Measurements from ENCODE around the gene BMAL2.

DNA sequence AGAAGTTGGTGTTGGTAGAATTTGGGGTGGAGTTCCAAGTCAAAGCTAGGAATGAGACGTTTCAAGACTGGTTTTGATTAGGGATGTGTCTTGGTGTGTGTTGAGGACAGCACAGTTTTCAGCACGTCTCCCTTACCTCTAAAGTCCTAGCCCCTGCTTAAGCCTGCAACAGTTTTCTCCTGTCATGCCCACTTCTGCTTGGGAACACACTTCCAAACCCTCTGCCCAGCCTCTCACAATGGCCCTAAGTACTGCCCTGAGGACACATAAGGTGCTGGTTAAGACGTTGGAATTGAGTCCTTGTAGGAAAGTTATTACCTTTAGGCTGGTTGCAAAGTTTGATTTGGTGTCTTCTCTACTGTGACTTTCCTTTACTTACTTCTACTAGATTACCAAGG lies 710 bp upstream of the BMAL2 start:
- TF ChIP-seq EZH2 (IDR thresholded peaks at IDR 0.05): no peak
- TF ChIP-seq CEBPB (IDR thresholded peaks at IDR 0.05; ENCODE audit: low read depth): no peak
- TF ChIP-seq ATF3 (IDR thresholded peaks at IDR 0.05): no peak
- no peak for TF ChIP-seq POLR2A (IDR thresholded peaks at IDR 0.05; ENCODE audit: borderline replicate concordance, extremely low read depth, insufficient read depth, insufficient read length)
- TF ChIP-seq POLR2AphosphoS5 (IDR thresholded peaks at IDR 0.05; ENCODE audit: low read depth, low read length): no peak
- TF ChIP-seq CTCF (IDR thresholded peaks at IDR 0.05 in 2 of 3, conservative IDR thresholded peaks at IDR 0.05 in 1 of 3; ENCODE audit: borderline replicate concordance in 1 of 3, insufficient read depth in 1 of 3, low read depth in 2 of 3, low read length in 2 of 3): no peak

All from HCT116 (cell line).